Rectal smooth muscle tissue (tissue), 1 donor: ENCODE measurements around the gene UBE2L3.
"Not testable (repeated sequence)": the region's sequence is repeated elsewhere in the genome, so short reads cannot be mapped to it uniquely, and the experiment has no call there.

Experiments
- H3K27ac ChIP-seq: one replicate; pipeline ENCODE4 v1.7.0; 2013; ENCODE audit warnings: low read depth, low read length, inconsistent platforms
- H3K27me3 ChIP-seq: one replicate; pipeline ENCODE4 v1.7.0; 2013; ENCODE audit warnings: low read length; ENCODE audit not compliant: control insufficient read depth, insufficient read depth
- H3K36me3 ChIP-seq: one replicate; pipeline ENCODE4 v1.7.0; 2013; ENCODE audit warnings: low read length; ENCODE audit not compliant: control insufficient read depth, insufficient read depth
- H3K4me1 ChIP-seq: one replicate; pipeline ENCODE4 v1.7.0; 2013; ENCODE audit warnings: low read length; ENCODE audit not compliant: control insufficient read depth, insufficient read depth
- H3K4me3 ChIP-seq: one replicate; pipeline ENCODE4 v1.7.0; 2013; ENCODE audit warnings: low read length
- H3K9ac ChIP-seq: one replicate; pipeline ENCODE4 v1.7.0; 2013; ENCODE audit warnings: low read length

Gene UBE2L3

DNA sequence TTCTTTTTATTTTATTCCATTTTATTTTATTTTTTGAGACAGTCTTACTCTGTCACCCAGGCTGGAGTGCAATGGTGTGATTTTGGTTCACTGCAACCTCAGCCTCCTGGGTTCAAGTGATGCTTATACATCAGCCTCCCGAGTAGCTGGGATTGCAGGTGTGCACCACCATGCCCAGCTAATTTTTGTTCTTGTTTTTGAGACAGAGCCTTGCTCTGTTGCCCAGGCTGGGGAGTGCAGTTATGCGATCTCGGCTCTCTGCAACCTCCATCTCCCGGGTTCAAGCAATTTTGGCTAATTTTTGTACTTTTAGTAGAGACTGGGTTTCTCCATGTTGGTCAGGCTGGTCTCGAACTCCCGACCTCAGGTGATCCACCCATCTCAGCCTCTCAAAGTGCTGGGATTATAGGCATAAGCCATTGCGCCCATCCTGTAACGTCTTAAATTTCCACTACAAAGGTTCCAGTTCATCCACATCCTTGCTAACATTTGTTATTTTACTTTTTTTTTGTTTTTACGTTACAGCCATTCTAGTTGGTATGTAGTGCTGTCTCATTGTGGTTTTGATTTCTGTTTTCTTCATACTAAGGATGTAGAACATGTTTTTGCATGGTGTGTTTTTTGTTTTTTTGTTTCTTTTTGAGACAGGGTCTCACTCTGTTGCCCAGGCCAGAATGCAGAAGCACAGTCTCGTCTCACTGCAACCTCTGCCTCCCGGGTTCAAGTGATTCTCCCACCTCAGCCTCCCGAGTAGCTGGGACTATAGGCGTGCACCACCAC, 29.0 kb downstream of the UBE2L3 start:
- H3K36me3 ChIP-seq: peaks cover 18% of the 10 kb centered on the region
- H3K4me3 ChIP-seq, H3K9ac ChIP-seq, H3K27me3 ChIP-seq, H3K4me1 ChIP-seq, H3K27ac ChIP-seq: not testable (repeated sequence)

DNA sequence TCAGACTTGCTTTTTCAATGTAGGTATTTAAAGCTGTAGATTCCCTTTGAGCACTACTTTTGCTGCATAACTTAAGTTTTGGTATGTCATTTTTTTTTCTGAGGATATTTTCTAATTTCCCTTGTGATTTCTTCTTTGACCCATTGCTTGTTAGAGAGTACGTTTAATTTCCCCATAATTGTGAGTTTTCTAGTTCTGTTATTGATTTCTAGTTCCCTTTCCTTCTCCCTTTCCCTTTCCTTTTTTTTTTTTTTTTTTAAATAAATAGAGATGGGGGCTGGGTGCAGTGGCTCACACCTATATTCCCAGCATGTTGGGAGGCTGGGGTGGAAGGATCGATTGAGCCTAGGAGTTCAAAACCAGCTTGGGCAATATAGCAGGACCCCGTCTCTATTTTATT, 30.8 kb downstream of the UBE2L3 start:
- H3K27ac ChIP-seq: no peak overlapping the region
- H3K9ac ChIP-seq: no peak overlapping the region
- H3K4me1 ChIP-seq: no peaks in the 10 kb centered on the region
- H3K4me3 ChIP-seq: no peak overlapping the region
- H3K27me3 ChIP-seq: no peaks in the 10 kb centered on the region
- peaks cover 10% of the 10 kb centered on the region for H3K36me3 ChIP-seq

GRCh38 chr22:21599053-21599893, 31.8 kb downstream of the UBE2L3 start:
- peaks cover under 1% of the 10 kb centered on the region for H3K36me3 ChIP-seq

GRCh38 chr22:21602579-21602978, 35.1 kb downstream of the UBE2L3 start:
- H3K36me3 ChIP-seq: no peaks in the 10 kb centered on the region
- H3K4me3 ChIP-seq: no peak overlapping the region
- H3K27ac ChIP-seq: no peak overlapping the region
- no peaks in the 10 kb centered on the region for H3K27me3 ChIP-seq
- no peak overlapping the region for H3K9ac ChIP-seq
- H3K4me1 ChIP-seq: no peaks in the 10 kb centered on the region

More at GRCh38 chr22:21599053-21599893, 31.8 kb downstream of the UBE2L3 start:
- H3K4me1 ChIP-seq: no peaks in the 10 kb centered on the region
- H3K27me3 ChIP-seq: no peaks in the 10 kb centered on the region
- no peak overlapping the region for H3K27ac ChIP-seq
- no peak overlapping the region for H3K4me3 ChIP-seq
- no peak overlapping the region for H3K9ac ChIP-seq

GRCh38 chr22:21603973-21604372, 36.5 kb downstream of the UBE2L3 start:
- Histone ChIP-seq H3K36me3 (no peaks in the 10 kb centered on the region), H3K4me3 (no peak overlapping the region), H3K27me3 (no peaks in the 10 kb centered on the region), H3K4me1 (no peaks in the 10 kb centered on the region), H3K9ac (no peak overlapping the region), H3K27ac (no peak overlapping the region)

DNA sequence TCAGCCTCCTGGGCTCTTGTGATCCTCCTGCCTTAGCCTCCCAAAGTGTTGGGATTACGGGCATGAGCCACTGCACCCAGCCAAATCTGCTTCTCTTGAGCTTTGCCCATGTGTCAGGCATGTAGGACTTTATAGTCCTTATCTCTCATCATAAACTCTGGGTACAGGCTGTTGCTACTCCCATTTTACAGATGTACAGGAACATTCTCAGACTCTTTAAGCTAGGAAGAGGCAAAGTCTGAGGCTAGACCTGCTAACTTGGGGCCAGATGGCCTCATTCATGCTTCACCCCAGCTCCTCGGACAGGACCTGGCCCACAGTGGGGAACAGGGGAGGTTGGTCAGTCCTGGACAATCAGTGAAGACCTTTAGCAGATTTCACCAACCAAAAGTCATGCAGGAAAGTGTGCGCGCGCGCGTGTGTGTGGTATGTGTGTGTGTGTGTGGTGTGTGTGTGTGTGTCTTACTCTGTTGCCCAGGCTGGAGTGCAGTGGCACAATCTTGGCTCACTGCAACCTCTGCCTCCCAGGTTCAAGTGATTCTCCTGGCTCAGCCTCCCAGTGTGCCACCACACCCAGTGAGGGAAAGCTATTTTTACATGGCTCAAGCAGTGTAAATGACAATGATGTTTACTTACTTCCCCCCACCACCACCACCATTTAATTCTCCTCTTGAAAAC, 38.5 kb downstream of the UBE2L3 start:
- H3K27ac ChIP-seq: no peak overlapping the region

GRCh38 chr22:21606775-21607174, 39.3 kb downstream of the UBE2L3 start:
- H3K36me3 ChIP-seq: peaks cover 5% of the 10 kb centered on the region
- H3K27me3 ChIP-seq: no peaks in the 10 kb centered on the region
- H3K27ac ChIP-seq: no peak overlapping the region
- no peak overlapping the region for H3K4me3 ChIP-seq
- no peak overlapping the region for H3K9ac ChIP-seq
- no peaks in the 10 kb centered on the region for H3K4me1 ChIP-seq

More for the DNA sequence above, 38.5 kb downstream of the UBE2L3 start:
- no peaks in the 10 kb centered on the region for H3K4me1 ChIP-seq
- no peaks in the 10 kb centered on the region for H3K27me3 ChIP-seq
- H3K4me3 ChIP-seq: no peak overlapping the region
- H3K36me3 ChIP-seq: peaks cover under 1% of the 10 kb centered on the region
- H3K9ac ChIP-seq: no peak overlapping the region

DNA sequence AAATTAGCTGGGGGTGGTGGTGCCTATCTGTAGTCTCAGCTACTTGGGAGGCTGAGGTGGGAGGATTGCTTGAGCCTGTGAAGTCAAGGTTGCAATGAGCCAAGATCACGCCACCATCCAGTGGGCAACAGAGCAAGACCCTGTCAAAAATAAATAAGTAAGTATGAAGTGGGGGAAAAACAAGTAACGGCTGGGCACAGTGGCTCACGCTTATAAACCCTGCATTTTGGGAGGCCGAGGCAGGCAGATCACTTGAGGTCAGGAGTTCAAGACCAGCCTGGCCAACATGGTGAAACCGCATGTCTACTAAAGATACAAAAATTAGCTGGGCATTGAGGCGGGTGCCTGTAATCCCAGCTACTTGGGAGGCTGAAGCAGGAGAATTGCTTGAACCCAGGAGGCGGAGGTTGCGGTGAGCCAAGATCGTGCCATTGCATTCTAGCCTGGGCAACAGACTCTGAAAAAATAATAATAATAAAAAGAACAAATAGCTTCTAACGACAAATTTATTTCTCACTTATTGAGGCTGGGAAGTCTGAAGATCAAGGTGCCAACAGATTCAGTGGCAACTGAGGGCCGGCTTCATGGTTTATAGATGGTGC, 42.1 kb downstream of the UBE2L3 start:
- not testable (repeated sequence) for H3K36me3 ChIP-seq, H3K9ac ChIP-seq, H3K4me1 ChIP-seq, H3K27me3 ChIP-seq, H3K4me3 ChIP-seq, H3K27ac ChIP-seq

- Histone ChIP-seq H3K4me1 (no peaks in the 10 kb centered on the region), H3K36me3 (peaks cover 5% of the 10 kb centered on the region), H3K27me3 (no peaks in the 10 kb centered on the region), H3K4me3 (no peak overlapping the region), H3K9ac (no peak overlapping the region), H3K27ac (no peak overlapping the region)
Observed at GRCh38 chr22:21611210-21611977, 43.9 kb downstream of the UBE2L3 start.

- Histone ChIP-seq H3K4me3 (no peak overlapping the region), H3K27ac (no peak overlapping the region), H3K4me1 (no peaks in the 10 kb centered on the region), H3K36me3 (peaks cover 5% of the 10 kb centered on the region), H3K27me3 (no peaks in the 10 kb centered on the region), H3K9ac (no peak overlapping the region)
Observed at GRCh38 chr22:21612858-21613257, 45.3 kb downstream of the UBE2L3 start.

- Histone ChIP-seq H3K27me3 (no peaks in the 10 kb centered on the region), H3K36me3 (peaks cover 5% of the 10 kb centered on the region), H3K4me1 (no peaks in the 10 kb centered on the region), H3K4me3 (no peak overlapping the region), H3K27ac (no peak overlapping the region), H3K9ac (no peak overlapping the region)
Observed at GRCh38 chr22:21613553-21614233, 46.2 kb downstream of the UBE2L3 start.
